Gastrocnemius medialis (tissue), 4 donors: ENCODE data around the gene CDH18. TPM values are rescaled to one million over a fixed set of nuclear protein-coding genes. Genes with fewer than 3 reads are reported as not detected.
"Not testable (repeated sequence)": the region's sequence is repeated elsewhere in the genome, so short reads cannot be mapped to it uniquely, and the experiment has no call there.

Source experiments
- ATAC-seq, 2 donors: fragments of 150-250 bp; one replicate each; pipeline ENCODE4 v1.9.1; 2016
- DNase-seq, 2 donors: peaks; one replicate each; pipeline ENCODE4 v3.0.0-alpha.2; 2019
- H3K27ac ChIP-seq, 4 donors: fragments of 200-600 bp; sonication (generic); 1 replicate in 1 of 4; 2 replicates in 3 of 4; pipeline ENCODE4 v1.5.1; 2016 to 2018; ENCODE audit warnings: mild to moderate bottlenecking in 2 of 4, moderate library complexity in 1 of 4
- H3K27me3 ChIP-seq, 3 donors: fragments of 200-600 bp; sonication (generic) in 2 of 3; 1 replicate in 1 of 3; 2 replicates in 2 of 3; pipeline versions ENCODE4 v1.5.1 to v1.6.0; 2016 to 2019; ENCODE audit warnings: mild to moderate bottlenecking in 1 of 3, moderate library complexity in 1 of 3
- H3K36me3 ChIP-seq, 2 donors: fragments of 200-600 bp; sonication (generic) in 1 of 2; one replicate each; pipeline ENCODE4 v1.5.1; 2017 to 2018
- H3K4me1 ChIP-seq, 2 donors: fragments of 200-600 bp; sonication (generic) in 1 of 2; one replicate each; pipeline ENCODE4 v1.5.1; 2016 to 2017; ENCODE audit warnings: mild to moderate bottlenecking in 2 of 2
- H3K4me3 ChIP-seq, 4 donors: fragments of 200-600 bp; sonication (generic) in 3 of 4; 1 replicate in 1 of 4; 2 replicates in 3 of 4; pipeline ENCODE4 v1.5.1; 2016 to 2019; ENCODE audit warnings: mild to moderate bottlenecking in 2 of 4
- H3K9me3 ChIP-seq, 3 donors: fragments of 200-600 bp; sonication (generic) in 2 of 3; 1 replicate in 1 of 3; 2 replicates in 2 of 3; pipeline ENCODE4 v1.5.1; 2016 to 2019
- CTCF ChIP-seq, 5 experiments: fragments of 450-650 bp in 3 of 5; fragments of 200-600 bp in 2 of 5; sonication (generic) in 2 of 5; IDR thresholded peaks in 4 of 5; conservative IDR thresholded peaks in 1 of 5; 1 replicate in 4 of 5; 2 replicates in 1 of 5; pipeline ENCODE4 v1.5.1; 2016 to 2019; ENCODE audit warnings: antibody characterized with exemption in 5 of 5, mild to moderate bottlenecking in 3 of 5, moderate library complexity in 3 of 5
- POLR2A ChIP-seq, 2 donors: fragments of 450-650 bp; IDR thresholded peaks; one replicate each; pipeline ENCODE4 v1.6.1; 2017; ENCODE audit warnings: antibody characterized with exemption in 2 of 2, mild to moderate bottlenecking in 2 of 2, moderate library complexity in 2 of 2
- in situ Hi-C, 4 donors: fragments of 200-750 bp; cut with MboI; loops; one replicate each; pipeline versions ENCODE4 v1.15.0 to v1.8.0; 2017; ENCODE audit warnings: low sequenced_read_pairs in 4 of 4
- intact Hi-C: fragments of 100-400 bp; cut with DNase I; formaldehyde crosslinking; loops from one replicate; pipeline ENCODE4 v1.15.1; 2023; ENCODE audit warnings: low total_unique reads
- total RNA-seq, 4 donors: library from RNA; depleted of rRNA; stranded (reverse); fragments of >200 nt; gene quantifications; one replicate each; pipeline versions ENCODE4 v1.1.0 to v1.2.3, GENCODE V29; 2016

CDH18 gene
- total RNA-seq, 4 donors from 2014 or later: not detected

GRCh38 chr5:19837536-19838174 is 150.3 kb downstream of the CDH18 start:
- Histone ChIP-seq H3K36me3 (no peaks in the 10 kb centered on the region), H3K27ac (no peak overlapping the region), H3K4me1 (no peaks in the 10 kb centered on the region), H3K4me3 (no peak overlapping the region), H3K27me3 (no peaks in the 10 kb centered on the region), H3K9me3 (no peaks in the 10 kb centered on the region)
- intact Hi-C loops (no loop called here), in situ Hi-C loops (no loop called here)
- no peak for DNase-seq
- ATAC-seq: no peak
- TF ChIP-seq CTCF (IDR thresholded peaks at IDR 0.05 in 4 of 5, conservative IDR thresholded peaks at IDR 0.05 in 1 of 5): no peak
- no peak for TF ChIP-seq POLR2A (IDR thresholded peaks at IDR 0.05)

DNA sequence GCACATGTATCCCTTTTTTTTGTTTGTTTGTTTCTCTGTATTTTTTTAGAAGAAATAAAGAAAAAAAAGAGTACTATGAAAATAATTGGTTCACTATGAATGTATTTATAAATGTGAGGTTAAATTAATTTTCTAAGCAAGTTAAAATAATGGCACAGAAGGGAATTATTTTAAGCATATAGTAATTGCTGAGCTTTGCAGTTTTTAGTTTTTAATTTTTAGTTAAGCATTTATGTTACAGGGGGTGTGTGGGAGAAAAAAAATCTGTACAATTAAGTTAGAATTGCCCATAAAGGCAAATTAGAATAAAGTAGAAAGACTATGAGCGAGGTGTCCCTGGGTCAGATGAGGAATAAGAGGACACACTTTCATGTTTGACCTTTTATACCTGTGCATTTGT is 152.6 kb downstream of the CDH18 start:
- Histone ChIP-seq H3K4me1 (no peaks in the 10 kb centered on the region), H3K4me3 (no peak overlapping the region), H3K27ac (no peak overlapping the region), H3K27me3 (no peaks in the 10 kb centered on the region), H3K36me3 (no peaks in the 10 kb centered on the region), H3K9me3 (no peaks in the 10 kb centered on the region)
- TF ChIP-seq CTCF (IDR thresholded peaks at IDR 0.05 in 4 of 5, conservative IDR thresholded peaks at IDR 0.05 in 1 of 5) (no peak), POLR2A (IDR thresholded peaks at IDR 0.05) (no peak)
- DNase-seq (no peak), ATAC-seq (no peak)
- intact Hi-C loops: no loop called here
- in situ Hi-C loops: no loop called here

DNA sequence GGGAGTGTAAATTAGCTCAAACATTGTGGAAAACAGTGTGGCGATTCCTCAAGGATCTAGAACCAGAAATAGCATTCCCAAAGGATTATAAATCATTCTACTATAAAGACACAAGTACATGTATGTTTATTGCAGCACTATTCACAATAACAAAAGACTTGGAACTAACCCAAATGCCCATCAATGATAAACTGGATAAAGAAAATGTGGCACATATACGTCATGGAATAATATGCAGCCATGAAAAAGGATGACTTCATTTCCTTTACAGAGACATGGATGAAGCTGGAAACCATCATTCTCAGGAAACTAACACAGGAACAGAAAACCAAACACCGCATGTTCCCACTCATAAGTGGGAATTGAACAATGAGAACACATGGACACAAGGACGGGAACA is 175.3 kb downstream of the CDH18 start:
- H3K4me3 ChIP-seq, DNase-seq, H3K4me1 ChIP-seq, H3K9me3 ChIP-seq, H3K27me3 ChIP-seq, H3K36me3 ChIP-seq, H3K27ac ChIP-seq, in situ Hi-C loops, intact Hi-C loops, ATAC-seq: not testable (repeated sequence)

DNA sequence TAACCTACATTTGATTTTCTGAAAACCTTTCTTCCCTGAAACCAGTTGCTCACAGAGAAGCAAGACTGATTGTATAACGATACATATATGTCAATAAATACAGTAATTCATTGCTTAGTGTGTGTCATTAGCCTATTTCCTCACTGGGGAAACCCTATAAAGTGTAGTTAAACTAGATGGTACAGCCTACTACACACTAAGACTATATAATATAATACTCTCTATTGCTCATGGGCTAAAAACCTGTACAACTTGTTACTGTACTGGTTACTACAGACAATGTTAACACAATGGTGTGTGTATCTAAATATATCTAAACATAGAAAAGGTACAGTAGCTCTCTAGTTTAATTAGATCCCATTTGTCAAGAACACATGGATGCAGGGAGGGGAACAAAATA is 181.2 kb downstream of the CDH18 start:
- DNase-seq (no peak), ATAC-seq (no peak)
- in situ Hi-C loops (no loop called here), intact Hi-C loops (no loop called here)
- H3K4me1 ChIP-seq: no peaks in the 10 kb centered on the region
- no peak overlapping the region for H3K27ac ChIP-seq
- H3K27me3 ChIP-seq: no peaks in the 10 kb centered on the region
- H3K9me3 ChIP-seq: no peaks in the 10 kb centered on the region
- no peaks in the 10 kb centered on the region for H3K36me3 ChIP-seq
- TF ChIP-seq CTCF (IDR thresholded peaks at IDR 0.05 in 4 of 5, conservative IDR thresholded peaks at IDR 0.05 in 1 of 5) (no peak), POLR2A (IDR thresholded peaks at IDR 0.05) (no peak)
- no peak overlapping the region for H3K4me3 ChIP-seq

DNA sequence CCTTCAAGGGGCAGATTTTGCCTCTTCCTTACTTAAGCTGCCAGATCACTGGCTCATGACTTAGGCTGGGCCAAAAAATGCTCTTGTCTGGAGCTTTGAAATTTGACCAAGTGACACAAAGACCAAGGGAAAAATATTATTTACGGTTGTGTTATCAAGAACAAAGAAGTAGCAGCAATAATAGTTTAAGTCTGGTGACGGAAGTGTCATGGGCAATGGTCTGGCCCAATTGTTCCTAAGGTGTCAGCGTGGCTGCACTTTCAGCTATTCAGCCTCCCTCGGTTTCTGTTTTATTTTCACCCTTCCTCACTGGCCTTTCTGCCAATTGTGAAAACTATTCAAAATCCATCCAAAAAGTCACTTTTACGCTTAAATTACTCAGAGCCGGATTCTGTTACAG is 185.3 kb downstream of the CDH18 start:
- intact Hi-C loops: no loop called here
- in situ Hi-C loops: no loop called here
- Histone ChIP-seq H3K9me3 (no peaks in the 10 kb centered on the region), H3K27ac (no peak overlapping the region), H3K4me1 (no peaks in the 10 kb centered on the region), H3K36me3 (no peaks in the 10 kb centered on the region), H3K27me3 (no peaks in the 10 kb centered on the region), H3K4me3 (no peak overlapping the region)
- DNase-seq (no peak), ATAC-seq (no peak)
- no peak for TF ChIP-seq CTCF (IDR thresholded peaks at IDR 0.05 in 4 of 5, conservative IDR thresholded peaks at IDR 0.05 in 1 of 5)
- TF ChIP-seq POLR2A (IDR thresholded peaks at IDR 0.05): no peak
